ENCODE results near the gene IMMP1L. TPM values are rescaled to one million over a fixed set of nuclear protein-coding genes. Genes with fewer than 3 reads are reported as not detected.

IMMP1L gene
- 2.9 and 9.6 TPM in 2 replicates for total RNA-seq

GRCh38 chr11:31509429-31510345 lies at the start of gene IMMP1L, which contains the start of gene ELP4:
Gene IMMP1L, minus strand, starts transcription at chr11:31509622. Its CDS starts 46,346 bp downstream, at chr11:31463276.
Gene ELP4, plus strand, starts transcription at chr11:31509767. Its CDS starts 18 bp downstream, at chr11:31509785.

Other genes starting within 250 kb of the IMMP1L start
- not detected in 2 replicates for gene DCDC1, start 139.9 kb downstream of the IMMP1L start, total RNA-seq
- 8.1 and 9.4 TPM in 2 replicates for gene DNAJC24, start 139.8 kb downstream of the IMMP1L start, total RNA-seq
- 13.4 and 19.8 TPM in 2 replicates for gene ELP4, start 145 bp upstream of the IMMP1L start, total RNA-seq